Activated CD8-positive, alpha-beta T cell treated with anti-CD3 and anti-CD28 coated beads for 36 hours (primary cell): ENCODE results near the gene TOM1L2. TPM values are rescaled to one million over a fixed set of nuclear protein-coding genes. Genes with fewer than 3 reads are reported as not detected.
"Not testable (repeated sequence)": the region's sequence is repeated elsewhere in the genome, so short reads cannot be mapped to it uniquely, and the experiment has no call there.

Source experiments
- ATAC-seq: fragments of 200-7000 bp; cut with Tn5 transposase; one replicate; pipeline ENCODE4 v1.10.0; 2021; ENCODE audit warnings: mild to moderate bottlenecking, moderate library complexity
- CTCF ChIA-PET: fragments of 350-600 bp; sonication (Branson Sonifier 250); formaldehyde crosslinking; loops from one replicate; lab custom pipeline; 2021; ENCODE audit warnings: antibody characterized with exemption; lab: Charles Lee
- POLR2A ChIA-PET: fragments of 350-600 bp; sonication (Branson Sonifier 250); formaldehyde crosslinking; loops from one replicate; lab custom pipeline; 2021; ENCODE audit warnings: antibody characterized with exemption; lab: Charles Lee
- DNase-seq: peaks from one replicate; pipeline ENCODE4 v3.0.0-alpha.2; 2020
- H3K27ac Mint-ChIP-seq: one replicate; pipeline ENCODE4 v1.8.0; 2021; ENCODE audit warnings: mild to moderate bottlenecking, mixed read lengths
- H3K27me3 Mint-ChIP-seq: one replicate; pipeline ENCODE4 v1.8.0; 2021; ENCODE audit warnings: mixed read lengths
- H3K36me3 Mint-ChIP-seq: one replicate; pipeline ENCODE4 v1.8.0; 2021; ENCODE audit warnings: low read depth, mixed read lengths
- H3K4me1 Mint-ChIP-seq: one replicate; pipeline ENCODE4 v1.8.0; 2021; ENCODE audit warnings: low read depth, mixed read lengths
- H3K4me3 Mint-ChIP-seq: one replicate; pipeline ENCODE4 v1.8.0; 2021; ENCODE audit warnings: mild to moderate bottlenecking, moderate library complexity, mixed read lengths
- H3K9me3 Mint-ChIP-seq: one replicate; pipeline ENCODE4 v1.8.0; 2021; ENCODE audit warnings: mixed read lengths
- CTCF ChIP-seq: fragments of 200-600 bp; IDR thresholded peaks from one replicate; pipeline ENCODE4 v1.8.0; 2022; ENCODE audit warnings: antibody characterized with exemption, mild to moderate bottlenecking
- intact Hi-C: fragments of 100-400 bp; cut with micrococcal nuclease; formaldehyde crosslinking; loops from one replicate; pipeline ENCODE4 v1.10.0; 2022
- total RNA-seq, 2 experiments: library from RNA; stranded (reverse); gene quantifications; one replicate each; pipeline ENCODE4 v1.2.3, GENCODE V29; 2021

Gene TOM1L2
- total RNA-seq, 2 experiments from 2014 or later = 10.3 to 10.8 TPM

- H3K9me3 Mint-ChIP-seq = no peaks in the 10 kb centered on the region
- TF ChIP-seq CTCF = no peak
- H3K27ac Mint-ChIP-seq = no peak overlapping the region
- ChIA-PET POLR2A (interaction anchor here (0.8 to 1.5 kb wide), 3 partner anchors 14 to 19 kb away, joined by 3 to 6 read pairs (median 3); no protein-coding TSS in a partner anchor), CTCF (interaction anchor here (0.7 to 1.2 kb wide), 2 partner anchors 12 to 17 kb away, joined by 3 to 4 read pairs; no protein-coding TSS in a partner anchor)
- H3K27me3 Mint-ChIP-seq = no peaks in the 10 kb centered on the region
- DNase-seq = no peak
- ATAC-seq = peak; percentile 24
- no peaks in the 10 kb centered on the region for H3K36me3 Mint-ChIP-seq
- H3K4me1 Mint-ChIP-seq = peaks cover 15% of the 10 kb centered on the region
- intact Hi-C loops = no loop called here
- H3K4me3 Mint-ChIP-seq = no peak overlapping the region
These were observed 28.8 kb downstream of the TOM1L2 start for GRCh38 chr17:17943281-17943984.

GRCh38 chr17:17942846-17943245 lies 29.4 kb downstream of the TOM1L2 start:
- intact Hi-C loops = no loop called here
- ChIA-PET POLR2A (interaction anchor here (1.5 kb wide), 1 partner anchor 18 kb away, joined by 3 read pairs; no protein-coding TSS in a partner anchor), CTCF (interaction anchor here (1.2 kb wide), 1 partner anchor 13 kb away, joined by 4 read pairs; no protein-coding TSS in a partner anchor)
- peaks cover 16% of the 10 kb centered on the region for H3K4me1 Mint-ChIP-seq
- ATAC-seq (no peak), DNase-seq (no peak)
- no peak overlapping the region for H3K4me3 Mint-ChIP-seq
- no peaks in the 10 kb centered on the region for H3K9me3 Mint-ChIP-seq
- no peak overlapping the region for H3K27ac Mint-ChIP-seq
- no peaks in the 10 kb centered on the region for H3K27me3 Mint-ChIP-seq
- H3K36me3 Mint-ChIP-seq = no peaks in the 10 kb centered on the region
- no peak for TF ChIP-seq CTCF

- no peak overlapping the region for H3K4me3 Mint-ChIP-seq
- ATAC-seq = no peak
- H3K4me1 Mint-ChIP-seq = peaks cover 17% of the 10 kb centered on the region
- POLR2A ChIA-PET = no interaction called here
- H3K27ac Mint-ChIP-seq = no peak overlapping the region
- DNase-seq = no peak
- H3K27me3 Mint-ChIP-seq = no peaks in the 10 kb centered on the region
- TF ChIP-seq CTCF = no peak
- H3K36me3 Mint-ChIP-seq = no peaks in the 10 kb centered on the region
- H3K9me3 Mint-ChIP-seq = no peaks in the 10 kb centered on the region
- CTCF ChIA-PET = no interaction called here
- intact Hi-C loops = no loop called here
These were observed 31.2 kb downstream of the TOM1L2 start for GRCh38 chr17:17941015-17941414.

GRCh38 chr17:17940441-17940911 lies 31.7 kb downstream of the TOM1L2 start:
- CTCF ChIA-PET = interaction anchor here (0.7 to 1.1 kb wide), 2 partner anchors 21 to 104 kb away, joined by 3 to 5 read pairs; no protein-coding TSS in a partner anchor
- no peak overlapping the region for H3K4me3 Mint-ChIP-seq

GRCh38 chr17:17939941-17940340 lies 32.3 kb downstream of the TOM1L2 start:
- H3K36me3 Mint-ChIP-seq, H3K9me3 Mint-ChIP-seq, H3K27me3 Mint-ChIP-seq, intact Hi-C loops, POLR2A ChIA-PET, DNase-seq, H3K27ac Mint-ChIP-seq, H3K4me3 Mint-ChIP-seq, ATAC-seq: not testable (repeated sequence)
- H3K4me1 Mint-ChIP-seq = peaks cover 28% of the 10 kb centered on the region
- CTCF ChIA-PET = interaction anchor here (0.7 to 1.1 kb wide), 2 partner anchors 21 to 104 kb away, joined by 3 to 5 read pairs; no protein-coding TSS in a partner anchor

More at GRCh38 chr17:17940441-17940911, 31.7 kb downstream of the TOM1L2 start:
- H3K36me3 Mint-ChIP-seq = no peaks in the 10 kb centered on the region
- DNase-seq (no peak), ATAC-seq (no peak)
- POLR2A ChIA-PET = no interaction called here
- TF ChIP-seq CTCF = no peak
- intact Hi-C loops = no loop called here
- no peaks in the 10 kb centered on the region for H3K27me3 Mint-ChIP-seq
- no peak overlapping the region for H3K27ac Mint-ChIP-seq
- H3K4me1 Mint-ChIP-seq = peaks cover 22% of the 10 kb centered on the region
- H3K9me3 Mint-ChIP-seq = no peaks in the 10 kb centered on the region
